Ectodermal cell (in vitro differentiated cells): Measurements from ENCODE around the gene ACKR3.

Experiments
- H3K27ac ChIP-seq: 2 replicates; pipeline ENCODE4 v1.7.0; 2013; ENCODE audit warnings: mild to moderate bottlenecking, low read depth, low read length; ENCODE audit not compliant: insufficient read depth, poor library complexity, severe bottlenecking
- H3K27me3 ChIP-seq: 2 replicates; pipeline ENCODE4 v1.7.0; 2013; ENCODE audit warnings: mild to moderate bottlenecking, low read length; ENCODE audit not compliant: insufficient read depth, control insufficient read depth, poor library complexity, severe bottlenecking
- H3K36me3 ChIP-seq: one replicate; pipeline ENCODE4 v1.7.0; 2013; ENCODE audit warnings: low read length; ENCODE audit not compliant: control insufficient read depth, insufficient read depth
- H3K4me1 ChIP-seq: one replicate; pipeline ENCODE4 v1.7.0; 2013; ENCODE audit warnings: low read length; ENCODE audit not compliant: control insufficient read depth, insufficient read depth
- H3K4me3 ChIP-seq: 2 replicates; pipeline ENCODE4 v1.7.0; 2013; ENCODE audit warnings: low read depth, low read length, control low read depth; ENCODE audit not compliant: insufficient read depth
- H3K9me3 ChIP-seq: 2 replicates; pipeline ENCODE4 v1.7.0; 2013; ENCODE audit warnings: mild to moderate bottlenecking, low read length, moderate library complexity; ENCODE audit not compliant: control insufficient read depth
- WGBS, 2 experiments: methylation state at CpG; one replicate each; pipeline ENCODE4 v1.1.7; 2013; ENCODE audit warnings: missing lambda C conversion rate in 2 of 2; 5-methylcytosine and 5-hydroxymethylcytosine counted together

The ACKR3 gene

GRCh38 chr2:236627841-236628240, 58.2 kb downstream of the ACKR3 start:
- H3K4me3 ChIP-seq = no peak overlapping the region
- no peak overlapping the region for H3K27ac ChIP-seq
- H3K27me3 ChIP-seq = no peaks in the 10 kb centered on the region
- H3K4me1 ChIP-seq = no peaks in the 10 kb centered on the region
- 95 to 96% methylated on average over 6 of the region's 6 CpGs for WGBS, 2 experiments
- no peaks in the 10 kb centered on the region for H3K9me3 ChIP-seq
- no peaks in the 10 kb centered on the region for H3K36me3 ChIP-seq

DNA sequence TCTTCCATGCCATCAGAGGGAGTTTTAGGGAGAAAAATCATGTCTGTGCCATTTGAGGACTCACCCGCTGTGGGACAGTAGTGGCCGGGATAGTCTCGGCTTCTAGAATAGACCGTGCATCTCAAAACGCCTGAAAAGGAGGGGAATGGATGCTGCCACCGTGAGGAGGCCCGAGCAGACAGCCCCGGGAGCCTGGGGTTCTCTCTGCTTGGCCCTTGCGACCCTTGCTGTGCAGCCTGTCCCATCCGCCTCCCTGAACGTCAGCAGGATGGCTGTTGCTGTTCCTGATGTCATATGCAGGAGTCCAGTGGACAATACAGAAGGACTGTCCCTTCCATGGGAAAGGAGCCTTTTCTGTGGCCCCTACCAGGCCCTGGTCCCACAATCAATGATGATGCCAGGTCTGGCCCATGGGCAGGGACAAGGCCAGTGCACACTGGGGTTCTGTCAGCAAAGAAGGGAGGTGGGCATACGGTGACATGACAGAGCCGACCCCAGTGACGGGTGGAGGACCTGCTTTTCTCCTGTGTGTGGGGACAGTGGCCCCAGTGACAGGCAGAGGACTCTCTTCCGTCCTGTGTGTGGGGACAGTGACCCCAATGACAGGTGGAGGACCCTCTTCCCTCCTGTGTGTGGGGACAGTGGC, 58.8 kb downstream of the ACKR3 start:
- Histone ChIP-seq H3K4me1 (no peaks in the 10 kb centered on the region), H3K4me3 (no peak overlapping the region), H3K27ac (no peak overlapping the region), H3K9me3 (no peaks in the 10 kb centered on the region), H3K36me3 (no peaks in the 10 kb centered on the region), H3K27me3 (no peaks in the 10 kb centered on the region)
- WGBS, 2 experiments = 89 to 92% methylated on average over 15 of the region's 15 CpGs

- no peak overlapping the region for H3K4me3 ChIP-seq
- no peaks in the 10 kb centered on the region for H3K9me3 ChIP-seq
- H3K27ac ChIP-seq = no peak overlapping the region
- no peaks in the 10 kb centered on the region for H3K27me3 ChIP-seq
- WGBS, 2 experiments = 84 to 87% methylated on average over 11 of the region's 11 CpGs
- no peaks in the 10 kb centered on the region for H3K36me3 ChIP-seq
- H3K4me1 ChIP-seq = no peaks in the 10 kb centered on the region
Observed at GRCh38 chr2:236628981-236629605, 59.5 kb downstream of the ACKR3 start.

DNA sequence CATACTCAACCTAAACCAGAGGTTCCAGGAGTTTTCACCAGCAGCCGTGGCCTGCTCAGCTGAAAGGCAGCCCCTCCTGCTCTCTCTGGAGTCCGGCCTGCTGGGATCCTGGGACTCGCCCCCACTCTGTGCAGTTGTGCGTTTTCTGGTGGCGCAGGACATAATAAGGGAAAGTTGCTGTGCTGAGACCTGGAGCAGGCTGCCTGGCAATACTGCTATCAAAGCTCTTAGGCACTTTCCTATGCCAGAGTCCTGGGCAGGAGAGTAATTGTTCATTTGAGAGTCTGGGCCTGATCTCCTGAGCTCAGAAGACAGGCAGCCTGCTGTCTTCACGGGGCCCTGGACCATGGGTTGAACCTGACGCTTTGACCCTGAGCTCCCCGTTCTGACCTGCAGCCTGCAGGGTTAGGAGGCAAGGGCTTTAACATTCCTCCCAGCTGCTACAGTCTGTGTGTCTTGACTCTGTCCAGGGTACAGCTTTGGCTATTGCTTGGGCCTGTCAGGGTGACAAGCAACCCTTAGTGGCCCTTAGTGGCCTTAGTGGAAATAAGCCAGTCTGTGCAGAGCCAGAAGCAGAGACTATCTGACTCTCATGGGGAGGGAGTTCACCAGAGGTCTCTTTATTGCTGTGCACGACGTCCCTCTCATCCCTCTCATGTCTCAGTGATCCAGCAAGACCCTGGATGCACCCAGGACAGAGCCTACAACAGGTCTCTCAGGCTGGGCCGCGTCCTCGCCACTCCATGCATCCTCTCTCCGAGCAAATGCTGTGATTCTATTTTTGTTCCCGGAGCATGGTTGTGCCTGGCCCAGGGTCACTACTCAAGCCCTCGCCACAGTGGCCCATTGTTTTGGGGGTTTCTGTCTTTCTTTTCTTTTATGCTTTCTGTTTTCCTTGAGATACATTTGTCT, 60.6 kb downstream of the ACKR3 start:
- Histone ChIP-seq H3K4me3 (no peak overlapping the region), H3K9me3 (no peaks in the 10 kb centered on the region), H3K4me1 (no peaks in the 10 kb centered on the region), H3K27me3 (no peaks in the 10 kb centered on the region), H3K36me3 (no peaks in the 10 kb centered on the region), H3K27ac (no peak overlapping the region)
- 91 to 93% methylated on average over 16 of the region's 16 CpGs for WGBS, 2 experiments

DNA sequence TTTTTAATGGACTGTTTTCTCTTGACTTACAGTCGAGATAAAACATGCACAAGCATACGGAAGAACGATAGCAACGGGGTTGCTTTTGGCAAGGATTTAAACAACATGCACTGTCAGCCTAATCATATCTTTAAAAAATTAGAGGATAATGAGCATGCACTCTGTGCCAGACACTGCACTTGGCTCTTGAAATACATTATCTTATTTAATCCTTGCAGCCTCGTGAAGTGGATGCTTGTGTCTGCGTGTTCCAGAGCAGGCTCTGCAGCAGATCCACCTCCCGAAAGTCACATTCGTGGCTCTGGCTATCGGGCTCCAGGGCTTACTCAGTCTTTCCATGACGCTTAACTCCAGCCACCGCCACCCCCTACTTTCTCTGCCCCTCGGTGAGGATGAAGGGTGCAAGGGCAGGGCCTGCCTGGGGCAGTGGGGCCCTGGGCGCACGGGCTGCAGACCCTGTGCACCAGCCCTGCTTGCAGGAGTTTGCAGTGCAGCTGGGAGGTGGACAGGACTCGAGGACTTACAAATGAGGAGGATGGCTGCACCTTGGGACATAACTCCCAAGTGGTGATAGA, 61.7 kb downstream of the ACKR3 start:
- no peak overlapping the region for H3K4me3 ChIP-seq
- WGBS, 2 experiments = 95% methylated on average over 15 of the region's 15 CpGs
- no peak overlapping the region for H3K27ac ChIP-seq
- no peaks in the 10 kb centered on the region for H3K27me3 ChIP-seq
- no peaks in the 10 kb centered on the region for H3K4me1 ChIP-seq
- H3K9me3 ChIP-seq = no peaks in the 10 kb centered on the region
- H3K36me3 ChIP-seq = no peaks in the 10 kb centered on the region

GRCh38 chr2:236631856-236632291, 62.2 kb downstream of the ACKR3 start:
- no peak overlapping the region for H3K4me3 ChIP-seq
- 93 to 95% methylated on average over 11 of the region's 11 CpGs for WGBS, 2 experiments
- H3K4me1 ChIP-seq = no peaks in the 10 kb centered on the region
- H3K27ac ChIP-seq = no peak overlapping the region
- H3K9me3 ChIP-seq = no peaks in the 10 kb centered on the region
- no peaks in the 10 kb centered on the region for H3K27me3 ChIP-seq
- H3K36me3 ChIP-seq = no peaks in the 10 kb centered on the region
